Measurements from ENCODE around the gene MINDY1. TPM values are rescaled to one million over a fixed set of nuclear protein-coding genes. Genes with fewer than 3 reads are reported as not detected.

MINDY1 gene
- polyA plus RNA-seq, 1 donor from 2014 or later: 16.1 TPM

DNA sequence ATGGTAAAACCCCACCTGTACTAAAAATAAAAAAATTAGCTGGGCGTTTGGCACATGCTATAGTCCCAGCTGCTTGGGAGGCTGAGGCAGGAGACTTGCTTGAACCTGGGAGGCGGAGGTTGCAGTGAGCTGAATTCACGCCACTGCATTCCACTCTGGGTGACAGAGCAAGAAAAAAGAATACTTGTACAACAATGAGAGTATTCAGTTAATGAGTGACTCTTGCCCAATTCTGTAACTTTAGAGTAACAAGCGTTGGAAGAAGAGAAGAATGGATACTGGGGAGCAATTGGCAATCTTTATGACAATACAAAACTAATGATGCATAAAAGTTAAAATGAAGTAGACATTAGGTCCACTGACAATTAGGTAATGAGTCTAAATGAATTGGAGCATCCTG lies 14.1 kb downstream of the MINDY1 start:
- Histone ChIP-seq H4K20me1 (ENCODE audit: insufficient read depth) (no peaks in the 10 kb centered on the region), H3K9me2 (ENCODE audit: insufficient read depth, low read length) (no peaks in the 10 kb centered on the region), H3K9me3 (ENCODE audit: low read length) (no peaks in the 10 kb centered on the region), H3K4me3 (ENCODE audit: low read length) (no peak overlapping the region), H3K36me3 (ENCODE audit: insufficient read depth, low read length) (no peaks in the 10 kb centered on the region), H3K27me3 (ENCODE audit: insufficient read depth, low read depth, low read length) (no peaks in the 10 kb centered on the region), H3K4me2 (ENCODE audit: low read length) (no peak overlapping the region), H3K9ac (ENCODE audit: low read length) (no peak overlapping the region), H3F3A (ENCODE audit: insufficient read depth, low read length, poor library complexity, severe bottlenecking) (no peaks in the 10 kb centered on the region), H3K27ac (ENCODE audit: low read length) (no peak overlapping the region), H3K79me2 (replicated peaks; ENCODE audit: insufficient read depth, low read length) (no peaks in the 10 kb centered on the region), H2AFZ (ENCODE audit: low read depth, low read length) (no peak overlapping the region)
- TF ChIP-seq POLR2AphosphoS5 (IDR thresholded peaks at IDR 0.05) (no peak), EZH2 (IDR thresholded peaks at IDR 0.05; ENCODE audit: borderline replicate concordance, insufficient read depth, low read length, poor library complexity, severe bottlenecking) (no peak), EP300 (conservative IDR thresholded peaks at IDR 0.05; ENCODE audit: poor library complexity, severe bottlenecking) (no peak), RAD21 (conservative IDR thresholded peaks at IDR 0.05) (no peak)

DNA sequence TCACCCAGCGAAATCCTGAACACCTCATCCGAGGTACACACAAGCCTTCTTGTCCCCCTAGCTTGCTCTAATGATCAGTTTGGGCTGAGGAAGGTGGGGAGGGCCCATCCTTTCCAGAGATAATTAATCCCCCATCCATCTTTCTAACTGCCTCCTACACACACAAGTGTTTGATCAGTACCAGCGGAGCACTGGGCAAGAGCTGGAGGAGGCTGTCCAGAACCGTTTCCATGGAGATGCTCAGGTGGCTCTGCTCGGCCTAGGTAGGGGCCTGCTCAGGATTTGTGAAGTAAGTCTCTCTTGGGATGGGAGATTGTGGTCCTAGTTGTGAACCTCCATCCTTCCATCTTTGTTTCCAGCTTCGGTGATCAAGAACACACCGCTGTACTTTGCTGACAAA lies 18.8 kb downstream of the MINDY1 start:
- Histone ChIP-seq H3F3A (ENCODE audit: insufficient read depth, low read length, poor library complexity, severe bottlenecking) (no peaks in the 10 kb centered on the region), H3K4me2 (ENCODE audit: low read length) (no peak overlapping the region), H3K4me3 (ENCODE audit: low read length) (no peak overlapping the region), H3K27me3 (ENCODE audit: insufficient read depth, low read depth, low read length) (no peaks in the 10 kb centered on the region), H2AFZ (ENCODE audit: low read depth, low read length) (no peak overlapping the region), H3K9me2 (ENCODE audit: insufficient read depth, low read length) (no peaks in the 10 kb centered on the region), H3K79me2 (replicated peaks; ENCODE audit: insufficient read depth, low read length) (no peaks in the 10 kb centered on the region), H3K9me3 (ENCODE audit: low read length) (no peaks in the 10 kb centered on the region), H4K20me1 (ENCODE audit: insufficient read depth) (no peaks in the 10 kb centered on the region), H3K9ac (ENCODE audit: low read length) (no peak overlapping the region), H3K36me3 (ENCODE audit: insufficient read depth, low read length) (no peaks in the 10 kb centered on the region), H3K27ac (ENCODE audit: low read length) (no peak overlapping the region)
- TF ChIP-seq REST (IDR thresholded peaks at IDR 0.05; ENCODE audit: borderline replicate concordance): no peak
- no peak for TF ChIP-seq SMC3 (conservative IDR thresholded peaks at IDR 0.05; ENCODE audit: poor library complexity)
- no peak for TF ChIP-seq CTCF (IDR thresholded peaks at IDR 0.05; ENCODE audit: poor library complexity, severe bottlenecking)
- no peak for TF ChIP-seq RAD21 (conservative IDR thresholded peaks at IDR 0.05)
- TF ChIP-seq EP300 (conservative IDR thresholded peaks at IDR 0.05; ENCODE audit: poor library complexity, severe bottlenecking): no peak
- TF ChIP-seq EZH2 (IDR thresholded peaks at IDR 0.05; ENCODE audit: borderline replicate concordance, insufficient read depth, low read length, poor library complexity, severe bottlenecking): no peak
- TF ChIP-seq MXI1 (conservative IDR thresholded peaks at IDR 0.05; ENCODE audit: poor library complexity, severe bottlenecking): no peak
- no peak for TF ChIP-seq TAF1 (IDR thresholded peaks at IDR 0.05; ENCODE audit: low read depth)
- TF ChIP-seq POLR2AphosphoS5 (IDR thresholded peaks at IDR 0.05): no peak
